Muscle of leg (tissue), 11 donors: ENCODE data around the gene DSE. TPM values are rescaled to one million over a fixed set of nuclear protein-coding genes. Genes with fewer than 3 reads are reported as not detected.
A peak's percentile ranks its signal among the peaks of the same experiment; 100 is the strongest.

Source experiments
- DNase-seq: peaks from one replicate; pipeline ENCODE4 v3.0.0; 2013
- H3K27ac ChIP-seq: one replicate; pipeline ENCODE4 v1.5.1; 2013; ENCODE audit warnings: mild to moderate bottlenecking, low read length, control low read depth
- H3K27me3 ChIP-seq: one replicate; pipeline ENCODE4 v1.6.1; 2013; ENCODE audit warnings: low read length; ENCODE audit not compliant: control insufficient read depth, insufficient read depth
- H3K36me3 ChIP-seq: one replicate; pipeline ENCODE4 v1.6.1; 2013; ENCODE audit warnings: low read length; ENCODE audit not compliant: control insufficient read depth, insufficient read depth
- H3K4me1 ChIP-seq: one replicate; pipeline ENCODE4 v1.6.1; 2013; ENCODE audit warnings: low read length; ENCODE audit not compliant: control insufficient read depth, insufficient read depth
- H3K4me3 ChIP-seq: one replicate; pipeline ENCODE4 v1.5.1; 2013; ENCODE audit warnings: low read length, control low read depth
- H3K9me3 ChIP-seq: replicated peaks from 2 replicates; pipeline ENCODE4 v1.6.1; 2013; ENCODE audit warnings: low read depth, low read length; ENCODE audit not compliant: control insufficient read depth
- WGBS: methylation state at CpG from one replicate; pipeline ENCODE4 v1.1.5; 2013; ENCODE audit warnings: missing lambda C conversion rate; ENCODE audit not compliant: insufficient coverage; 5-methylcytosine and 5-hydroxymethylcytosine counted together
- polyA plus RNA-seq, 8 donors: library from polyadenylated mRNA; unstranded; fragments of 120-200 nt; gene quantifications; one replicate each; pipeline versions ENCODE4 v1.2.1 to v1.2.3, GENCODE V29; 2013; ENCODE audit warnings: inconsistent platforms in 1 of 8, low replicate concordance in 1 of 8; ENCODE audit not compliant: insufficient read length in 8 of 8, insufficient read depth in 1 of 8
- total RNA-seq: library from RNA; stranded (reverse); fragments of 120-200 nt; gene quantifications from one replicate; pipeline ENCODE4 v1.2.4, GENCODE V29; 2013

The DSE gene
- total and polyA plus RNA-seq, 9 donors: 23.7 to 42.3 (median 29.8) TPM

DNA sequence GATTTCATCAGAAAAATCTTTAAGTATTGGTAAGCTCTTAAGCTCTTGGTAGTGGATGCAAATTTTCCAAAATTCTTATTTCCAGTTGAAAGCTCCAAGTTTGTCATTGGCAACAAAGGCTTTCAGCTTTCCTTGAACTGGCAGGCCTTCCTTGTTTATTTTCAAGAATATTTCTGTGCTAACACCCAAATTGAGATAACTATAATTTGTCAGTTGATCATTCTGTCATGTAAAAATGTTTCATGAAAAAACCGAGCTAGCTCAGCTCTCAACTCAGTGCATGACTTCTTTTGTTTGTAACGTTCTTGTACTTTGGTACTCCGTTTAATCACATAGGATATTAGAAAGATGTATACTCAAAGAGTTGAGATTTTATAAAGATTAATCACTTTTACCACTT, 51.5 kb downstream of the DSE start:
- H3K36me3 ChIP-seq: no peaks in the 10 kb centered on the region
- DNase-seq: no peak
- H3K27me3 ChIP-seq: no peaks in the 10 kb centered on the region
- H3K4me3 ChIP-seq: no peak overlapping the region
- H3K4me1 ChIP-seq: no peaks in the 10 kb centered on the region
- no peak overlapping the region for H3K27ac ChIP-seq
- no CpG with 5 or more reads among the region's 3 CpGs for WGBS
- no peaks in the 10 kb centered on the region for H3K9me3 ChIP-seq

- H3K27me3 ChIP-seq: no peaks in the 10 kb centered on the region
- no peak for DNase-seq
- H3K36me3 ChIP-seq: peaks cover 3% of the 10 kb centered on the region
- no peaks in the 10 kb centered on the region for H3K9me3 ChIP-seq
- no peaks in the 10 kb centered on the region for H3K4me1 ChIP-seq
- no CpG with 5 or more reads among the region's 1 CpG for WGBS
- H3K27ac ChIP-seq: no peak overlapping the region
- H3K4me3 ChIP-seq: no peak overlapping the region
These were observed 53.3 kb downstream of the DSE start for GRCh38 chr6:116424001-116424400.

DNA sequence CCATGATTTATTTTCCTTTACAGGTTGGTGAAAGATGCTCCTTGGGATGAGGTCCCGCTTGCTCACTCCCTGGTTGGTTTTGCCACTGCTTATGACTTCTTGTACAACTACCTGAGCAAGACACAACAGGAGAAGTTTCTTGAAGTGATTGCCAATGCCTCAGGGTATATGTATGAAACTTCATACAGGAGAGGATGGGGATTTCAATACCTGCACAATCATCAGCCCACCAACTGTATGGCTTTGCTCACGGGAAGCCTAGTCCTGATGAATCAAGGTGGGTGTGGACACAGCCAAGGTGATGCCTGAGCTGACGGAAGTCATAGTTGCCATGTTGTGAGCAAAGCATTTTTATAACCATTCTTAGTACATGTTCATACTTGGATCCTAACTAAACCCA, 55.8 kb downstream of the DSE start:
- no peak overlapping the region for H3K27ac ChIP-seq
- H3K4me3 ChIP-seq: no peak overlapping the region
- H3K27me3 ChIP-seq: no peaks in the 10 kb centered on the region
- WGBS: no CpG with 5 or more reads among the region's 3 CpGs
- no peaks in the 10 kb centered on the region for H3K9me3 ChIP-seq
- H3K36me3 ChIP-seq: peaks cover 7% of the 10 kb centered on the region
- DNase-seq: no peak
- H3K4me1 ChIP-seq: no peaks in the 10 kb centered on the region

GRCh38 chr6:116429111-116429510, 58.4 kb downstream of the DSE start:
- peaks cover 9% of the 10 kb centered on the region for H3K36me3 ChIP-seq
- H3K27me3 ChIP-seq: no peaks in the 10 kb centered on the region
- no peaks in the 10 kb centered on the region for H3K4me1 ChIP-seq
- WGBS: 83% methylated on average over 1 of the region's 2 CpGs
- H3K27ac ChIP-seq: peak overlapping the region; percentile 58
- DNase-seq: peak; percentile 54
- H3K9me3 ChIP-seq: no peaks in the 10 kb centered on the region
- H3K4me3 ChIP-seq: no peak overlapping the region

- Histone ChIP-seq H3K4me3 (no peak overlapping the region), H3K4me1 (no peaks in the 10 kb centered on the region), H3K9me3 (no peaks in the 10 kb centered on the region), H3K27me3 (no peaks in the 10 kb centered on the region), H3K36me3 (peaks cover 13% of the 10 kb centered on the region), H3K27ac (no peak overlapping the region)
- WGBS: 100% methylated on average over 1 of the region's 4 CpGs
- DNase-seq: no peak
These were observed 60.1 kb downstream of the DSE start for GRCh38 chr6:116430860-116431259.

GRCh38 chr6:116431964-116432595, 61.3 kb downstream of the DSE start:
- no peak overlapping the region for H3K27ac ChIP-seq
- H3K36me3 ChIP-seq: peaks cover 22% of the 10 kb centered on the region
- no peaks in the 10 kb centered on the region for H3K27me3 ChIP-seq
- H3K4me3 ChIP-seq: no peak overlapping the region
- no peak for DNase-seq
- no peaks in the 10 kb centered on the region for H3K4me1 ChIP-seq
- no peaks in the 10 kb centered on the region for H3K9me3 ChIP-seq

- no peaks in the 10 kb centered on the region for H3K9me3 ChIP-seq
- 86% methylated on average over 2 of the region's 4 CpGs for WGBS
- H3K4me1 ChIP-seq: no peaks in the 10 kb centered on the region
- H3K36me3 ChIP-seq: peaks cover 19% of the 10 kb centered on the region
- H3K4me3 ChIP-seq: no peak overlapping the region
- H3K27ac ChIP-seq: no peak overlapping the region
- no peaks in the 10 kb centered on the region for H3K27me3 ChIP-seq
- no peak for DNase-seq
These were observed 62.5 kb downstream of the DSE start for GRCh38 chr6:116433206-116433712.

GRCh38 chr6:116434056-116434725, 63.4 kb downstream of the DSE start:
- H3K36me3 ChIP-seq: peaks cover 19% of the 10 kb centered on the region
- no peak for DNase-seq
- no peaks in the 10 kb centered on the region for H3K4me1 ChIP-seq
- no peaks in the 10 kb centered on the region for H3K9me3 ChIP-seq
- H3K4me3 ChIP-seq: no peak overlapping the region
- no peaks in the 10 kb centered on the region for H3K27me3 ChIP-seq
- H3K27ac ChIP-seq: no peak overlapping the region
- no CpG with 5 or more reads among the region's 1 CpG for WGBS

DNA sequence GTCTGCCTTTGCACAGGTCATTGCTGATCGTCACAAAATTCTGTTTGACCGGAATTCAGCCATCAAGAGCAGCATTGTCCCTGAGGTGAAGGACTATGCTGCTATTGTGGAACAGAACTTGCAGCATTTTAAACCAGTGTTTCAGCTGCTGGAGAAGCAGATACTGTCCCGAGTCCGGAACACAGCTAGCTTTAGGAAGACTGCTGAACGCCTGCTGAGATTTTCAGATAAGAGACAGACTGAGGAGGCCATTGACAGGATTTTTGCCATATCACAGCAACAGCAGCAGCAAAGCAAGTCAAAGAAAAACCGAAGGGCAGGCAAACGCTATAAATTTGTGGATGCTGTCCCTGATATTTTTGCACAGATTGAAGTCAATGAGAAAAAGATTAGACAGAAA, 65.8 kb downstream of the DSE start:
- 97% methylated on average over 7 of the region's 7 CpGs for WGBS
- Histone ChIP-seq H3K9me3 (no peaks in the 10 kb centered on the region), H3K4me1 (no peaks in the 10 kb centered on the region), H3K27ac (no peak overlapping the region), H3K27me3 (no peaks in the 10 kb centered on the region), H3K4me3 (no peak overlapping the region), H3K36me3 (peaks cover 15% of the 10 kb centered on the region)
- no peak for DNase-seq

GRCh38 chr6:116437656-116438055, 66.9 kb downstream of the DSE start:
- H3K4me3 ChIP-seq: no peak overlapping the region
- H3K36me3 ChIP-seq: peaks cover 13% of the 10 kb centered on the region

More at GRCh38 chr6:116437656-116438055, 66.9 kb downstream of the DSE start:
- Histone ChIP-seq H3K27ac (no peak overlapping the region), H3K9me3 (no peaks in the 10 kb centered on the region), H3K27me3 (no peaks in the 10 kb centered on the region), H3K4me1 (no peaks in the 10 kb centered on the region)
- DNase-seq: no peak
